ENCODE measurements around the gene CAPS2.

GRCh38 chr12:75345531-75345930 lies 15.4 kb upstream of the CAPS2 start:
- TF ChIP-seq CTCF (IDR thresholded peaks at IDR 0.05) (no peak), POLR2A (IDR thresholded peaks at IDR 0.05) (no peak), EP300 (IDR thresholded peaks at IDR 0.05) (no peak)

Data from upper lobe of left lung (tissue), 4 donors.